ENCODE measurements around the gene INSRR.

GRCh38 chr1:156840898-156841279 lies 18.0 kb downstream of the INSRR start:
- no peak for TF ChIP-seq EP300 (IDR thresholded peaks at IDR 0.05)
- no peak for TF ChIP-seq CTCF (IDR thresholded peaks at IDR 0.05)
- TF ChIP-seq POLR2A (IDR thresholded peaks at IDR 0.05) = no peak

Measured in ovary (tissue), 3 donors.